ENCODE measurements around the gene DTWD2.

GRCh38 chr5:118967059-118967508, 21.3 kb downstream of the DTWD2 start:
- TF ChIP-seq CTCF (IDR thresholded peaks at IDR 0.05; ENCODE audit: poor library complexity, severe bottlenecking) (no peak), EZH2 (IDR thresholded peaks at IDR 0.05; ENCODE audit: borderline replicate concordance, insufficient read depth, low read length, poor library complexity, severe bottlenecking) (no peak), EP300 (conservative IDR thresholded peaks at IDR 0.05; ENCODE audit: poor library complexity, severe bottlenecking) (no peak), POLR2AphosphoS5 (IDR thresholded peaks at IDR 0.05) (no peak), MXI1 (conservative IDR thresholded peaks at IDR 0.05; ENCODE audit: poor library complexity, severe bottlenecking) (no peak), SMC3 (conservative IDR thresholded peaks at IDR 0.05; ENCODE audit: poor library complexity) (no peak)

Data from neural cell (in vitro differentiated cells).